HCT116 (cell line): Measurements from ENCODE around the gene GRHL1. TPM values are rescaled to one million over a fixed set of nuclear protein-coding genes. Genes with fewer than 3 reads are reported as not detected.

Source experiments
- ATAC-seq: fragments of 200-7000 bp; cut with Tn5 transposase; 2 replicates; pipeline ENCODE4 v1.9.1; 2020; ENCODE audit warnings: mild to moderate bottlenecking, moderate library complexity
- BruUV-seq: library from RNA; stranded (reverse); fragments of 400-500 nt; replicated peaks from 2 replicates; lab custom pipeline; 2021; lab: Mats Ljungman, UMichigan
- CTCF ChIA-PET: fragments of 300-600 bp; sonication (Branson Sonifier 250); formaldehyde crosslinking; loops from one replicate; lab custom pipeline; 2021; ENCODE audit warnings: antibody characterized with exemption; lab: Charles Lee
- POLR2A ChIA-PET: fragments of 300-600, 350-600 bp; sonication (Branson Sonifier 250); formaldehyde crosslinking; loops from one replicate; lab custom pipeline; 2021; ENCODE audit warnings: antibody characterized with exemption; lab: Charles Lee
- RAD21 ChIA-PET, 2 experiments: fragments of 300-600 bp; sonication (Branson Sonifier 250); formaldehyde crosslinking; loops; one replicate each; lab custom pipeline; 2023; ENCODE audit warnings: low total read pairs in 2 of 2; ENCODE audit not compliant: uncharacterized antibody in 2 of 2, unreplicated experiment in 2 of 2, low non-redundant PET in 1 of 2; lab: Charles Lee
- DNase-seq: peaks from one replicate; pipeline ENCODE4 v3.0.0-alpha.2; 2010; ENCODE audit warnings: low read depth, low spot score
- H2AFZ ChIP-seq: fragments of 200-600 bp; shearing (Covaris generic), sonication (generic); 2 replicates; pipeline ENCODE4 v1.6.1; 2017; ENCODE audit warnings: low read depth, mixed run types, mixed read lengths, antibody characterized with exemption, low read length; ENCODE audit not compliant: poor library complexity, severe bottlenecking
- H3K27ac ChIP-seq: 2 replicates; pipeline ENCODE4 v1.5.1; 2012; ENCODE audit warnings: low read depth, low read length
- H3K27me3 ChIP-seq: fragments of 200-600 bp; sonication (generic); 2 replicates; pipeline ENCODE4 v1.6.1; 2016; ENCODE audit warnings: mixed run types, low read length, mixed read lengths; ENCODE audit not compliant: insufficient read depth
- H3K36me3 ChIP-seq, 2 experiments: fragments of 200-500 bp in 1 of 2; fragments of 200-600 bp in 1 of 2; sonication (Bioruptor generic) in 1 of 2; sonication (generic) in 1 of 2; 2 replicates each; pipeline versions ENCODE4 v1.5.1 to v1.6.1; 2014 to 2016; ENCODE audit warnings: low read length in 2 of 2, inconsistent platforms in 1 of 2, mixed read lengths in 1 of 2, mixed run types in 1 of 2; ENCODE audit not compliant: insufficient read depth in 2 of 2, control insufficient read depth in 1 of 2
- H3K4me1 ChIP-seq, 2 experiments: fragments of 200-600 bp in 1 of 2; sonication (generic) in 1 of 2; 2 replicates each; pipeline versions ENCODE4 v1.5.1 to v1.6.1; 2012 to 2017; ENCODE audit warnings: low read length in 2 of 2, inconsistent platforms in 1 of 2, mild to moderate bottlenecking in 1 of 2, mixed read lengths in 1 of 2, mixed run types in 1 of 2, moderate library complexity in 1 of 2; ENCODE audit not compliant: insufficient read depth in 2 of 2, control insufficient read depth in 1 of 2
- H3K4me2 ChIP-seq: fragments of 200-600 bp; sonication (generic); 2 replicates; pipeline ENCODE4 v1.6.1; 2017; ENCODE audit warnings: mixed run types, low read length, mixed read lengths
- H3K4me3 ChIP-seq, 2 experiments: fragments of 200-600 bp in 1 of 2; sonication (generic) in 1 of 2; replicated peaks in 1 of 2; 2 replicates each; pipeline ENCODE4 v1.5.1; 2011 to 2016; ENCODE audit warnings: low read length in 2 of 2, control low read depth in 1 of 2, low read depth in 1 of 2, mild to moderate bottlenecking in 1 of 2, mixed read lengths in 1 of 2, mixed run types in 1 of 2
- H3K79me2 ChIP-seq: fragments of 200-600 bp; sonication (generic); 2 replicates; pipeline ENCODE4 v1.6.1; 2017; ENCODE audit warnings: mild to moderate bottlenecking, mixed run types, low read length, moderate library complexity, mixed read lengths; ENCODE audit not compliant: insufficient read depth
- H3K9ac ChIP-seq: fragments of 200-600 bp; sonication (generic); 2 replicates; pipeline ENCODE4 v1.6.1; 2016; ENCODE audit warnings: low read length, mixed read lengths
- H3K9me2 ChIP-seq: fragments of 200-600 bp; sonication (generic), shearing (Covaris generic); 2 replicates; pipeline ENCODE4 v1.6.1; 2017; ENCODE audit warnings: mixed run types, mild to moderate bottlenecking, moderate library complexity; ENCODE audit not compliant: insufficient read depth
- H3K9me3 ChIP-seq, 2 experiments: fragments of 200-500 bp in 1 of 2; fragments of 200-600 bp in 1 of 2; sonication (Bioruptor generic) in 1 of 2; sonication (generic) in 1 of 2; 2 replicates each; pipeline ENCODE4 v1.6.1; 2014 to 2017; ENCODE audit warnings: low read length in 2 of 2, mixed read lengths in 2 of 2, inconsistent platforms in 1 of 2, low read depth in 1 of 2, mild to moderate bottlenecking in 1 of 2, mixed run types in 1 of 2, moderate library complexity in 1 of 2; ENCODE audit not compliant: control insufficient read depth in 1 of 2, insufficient read depth in 1 of 2
- H4K20me1 ChIP-seq: fragments of 200-600 bp; sonication (generic), shearing (Covaris generic); 2 replicates; pipeline ENCODE4 v1.6.1; 2017; ENCODE audit warnings: mixed run types, mild to moderate bottlenecking, moderate library complexity; ENCODE audit not compliant: insufficient read depth
- CBX3 ChIP-seq: IDR thresholded peaks from 2 replicates; pipeline ENCODE4 v1.6.1; 2012; ENCODE audit warnings: low read depth
- CEBPB ChIP-seq: IDR thresholded peaks from 2 replicates; pipeline ENCODE4 v1.6.1; 2012; ENCODE audit warnings: low read depth
- EGR1 ChIP-seq: IDR thresholded peaks from 2 replicates; pipeline ENCODE4 v1.6.1; 2012; ENCODE audit warnings: low read depth
- EZH2 ChIP-seq: fragments of 200-600 bp; sonication (generic); IDR thresholded peaks from 2 replicates; pipeline ENCODE4 v1.6.1; 2017; ENCODE audit warnings: antibody characterized with exemption, mixed run types
- EZH2phosphoT487 ChIP-seq: fragments of 200-600 bp; IDR thresholded peaks from 2 replicates; pipeline ENCODE4 v1.6.1; 2018; ENCODE audit warnings: antibody characterized with exemption, borderline replicate concordance
- FOSL1 ChIP-seq: IDR thresholded peaks from 2 replicates; pipeline ENCODE4 v1.6.1; 2012; ENCODE audit warnings: low read depth
- JUND ChIP-seq: IDR thresholded peaks from 2 replicates; pipeline ENCODE4 v1.6.1; 2012
- POLR2AphosphoS5 ChIP-seq: IDR thresholded peaks from 2 replicates; pipeline ENCODE4 v1.6.1; 2011; ENCODE audit warnings: mild to moderate bottlenecking, low read depth, low read length, moderate library complexity
- RAD21 ChIP-seq: IDR thresholded peaks from 2 replicates; pipeline ENCODE4 v1.6.1; 2012; ENCODE audit warnings: low read depth, mild to moderate bottlenecking
- SIN3A ChIP-seq: IDR thresholded peaks from 2 replicates; pipeline ENCODE4 v1.6.1; 2012; ENCODE audit warnings: low read depth
- SP1 ChIP-seq: IDR thresholded peaks from 2 replicates; pipeline ENCODE4 v1.6.1; 2012; ENCODE audit warnings: low read depth
- TCF7L2 ChIP-seq: IDR thresholded peaks from 2 replicates; pipeline ENCODE4 v1.7.0; 2011; ENCODE audit warnings: borderline replicate concordance, inconsistent platforms; ENCODE audit not compliant: insufficient read depth, insufficient read length; ENCODE audit errors: extremely low read depth
- ZFX ChIP-seq: fragments of 450-650 bp; IDR thresholded peaks from 2 replicates; pipeline ENCODE4 v1.6.1; 2017
- ZNF274 ChIP-seq: fragments of 200-500 bp; sonication (Bioruptor generic); IDR thresholded peaks from 2 replicates; pipeline ENCODE4 v1.6.1; 2014; ENCODE audit warnings: mild to moderate bottlenecking, low read depth, low read length, inconsistent platforms
- intact Hi-C: fragments of 100-400 bp; cut with micrococcal nuclease; formaldehyde crosslinking; loops from 2 replicates; pipeline ENCODE4 v1.10.0; 2022
- total RNA-seq: library from RNA; stranded (reverse); gene quantifications from one replicate; pipeline ENCODE4 v1.2.1, GENCODE V29; 2021; ENCODE audit not compliant: unreplicated experiment
- TF ChIP-seq, protein P1 (sequence below): IDR thresholded peaks from 2 replicates; pipeline ENCODE4 v1.6.1; 2011; ENCODE audit warnings: mild to moderate bottlenecking, low read length, moderate library complexity; ENCODE audit not compliant: insufficient replicate concordance; ENCODE audit errors: extremely low read depth
- TF ChIP-seq, protein P2 (sequence below): IDR thresholded peaks from 2 replicates; pipeline ENCODE4 v1.6.1; 2012; ENCODE audit warnings: low read depth
- TF ChIP-seq, protein P3 (sequence below): IDR thresholded peaks from 2 replicates; pipeline ENCODE4 v1.6.1; 2012

Gene GRHL1
- total RNA-seq, 1 experiment from 2014 or later: 8.5 TPM

DNA sequence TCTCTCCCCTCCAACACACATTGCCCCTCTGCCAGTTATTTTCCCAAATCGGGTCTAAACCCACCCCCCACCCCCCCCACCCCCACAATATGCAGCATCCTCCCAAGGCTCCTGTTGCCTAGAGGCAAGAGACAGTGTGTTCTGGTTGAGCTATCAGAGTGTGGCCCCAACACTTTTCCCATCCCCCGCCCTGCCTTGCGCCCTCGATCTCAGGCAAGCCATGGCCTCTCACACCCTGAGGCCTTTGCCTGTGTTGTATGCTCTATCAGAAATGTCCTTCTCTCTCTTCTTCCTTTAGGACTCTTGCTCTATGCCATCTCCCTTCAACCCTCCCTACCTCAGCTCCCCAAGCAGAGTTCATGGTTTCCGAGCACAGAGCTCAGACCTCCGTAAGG lies 9.5 kb upstream of the GRHL1 start:
- POLR2A ChIA-PET: no interaction called here
- H3K27ac ChIP-seq: no peak overlapping the region
- H3K9ac ChIP-seq: no peak overlapping the region
- no peaks in the 10 kb centered on the region for H3K9me2 ChIP-seq
- RAD21 ChIA-PET: no interaction called here
- no peak for DNase-seq
- no peak overlapping the region for H3K4me2 ChIP-seq
- ATAC-seq: no peak
- TF ChIP-seq EZH2phosphoT487 (no peak), ZFX (no peak), EGR1 (no peak), CBX3 (no peak), EZH2 (no peak), SIN3A (no peak), FOSL1 (no peak), ZNF274 (no peak), RAD21 (no peak), JUND (no peak), SP1 (no peak), POLR2AphosphoS5 (no peak), TCF7L2 (no peak), CEBPB (no peak)
- TF ChIP-seq, protein P1, sequence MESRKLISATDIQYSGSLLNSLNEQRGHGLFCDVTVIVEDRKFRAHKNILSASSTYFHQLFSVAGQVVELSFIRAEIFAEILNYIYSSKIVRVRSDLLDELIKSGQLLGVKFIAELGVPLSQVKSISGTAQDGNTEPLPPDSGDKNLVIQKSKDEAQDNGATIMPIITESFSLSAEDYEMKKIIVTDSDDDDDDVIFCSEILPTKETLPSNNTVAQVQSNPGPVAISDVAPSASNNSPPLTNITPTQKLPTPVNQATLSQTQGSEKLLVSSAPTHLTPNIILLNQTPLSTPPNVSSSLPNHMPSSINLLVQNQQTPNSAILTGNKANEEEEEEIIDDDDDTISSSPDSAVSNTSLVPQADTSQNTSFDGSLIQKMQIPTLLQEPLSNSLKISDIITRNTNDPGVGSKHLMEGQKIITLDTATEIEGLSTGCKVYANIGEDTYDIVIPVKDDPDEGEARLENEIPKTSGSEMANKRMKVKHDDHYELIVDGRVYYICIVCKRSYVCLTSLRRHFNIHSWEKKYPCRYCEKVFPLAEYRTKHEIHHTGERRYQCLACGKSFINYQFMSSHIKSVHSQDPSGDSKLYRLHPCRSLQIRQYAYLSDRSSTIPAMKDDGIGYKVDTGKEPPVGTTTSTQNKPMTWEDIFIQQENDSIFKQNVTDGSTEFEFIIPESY: no peak
- TF ChIP-seq, protein P2, sequence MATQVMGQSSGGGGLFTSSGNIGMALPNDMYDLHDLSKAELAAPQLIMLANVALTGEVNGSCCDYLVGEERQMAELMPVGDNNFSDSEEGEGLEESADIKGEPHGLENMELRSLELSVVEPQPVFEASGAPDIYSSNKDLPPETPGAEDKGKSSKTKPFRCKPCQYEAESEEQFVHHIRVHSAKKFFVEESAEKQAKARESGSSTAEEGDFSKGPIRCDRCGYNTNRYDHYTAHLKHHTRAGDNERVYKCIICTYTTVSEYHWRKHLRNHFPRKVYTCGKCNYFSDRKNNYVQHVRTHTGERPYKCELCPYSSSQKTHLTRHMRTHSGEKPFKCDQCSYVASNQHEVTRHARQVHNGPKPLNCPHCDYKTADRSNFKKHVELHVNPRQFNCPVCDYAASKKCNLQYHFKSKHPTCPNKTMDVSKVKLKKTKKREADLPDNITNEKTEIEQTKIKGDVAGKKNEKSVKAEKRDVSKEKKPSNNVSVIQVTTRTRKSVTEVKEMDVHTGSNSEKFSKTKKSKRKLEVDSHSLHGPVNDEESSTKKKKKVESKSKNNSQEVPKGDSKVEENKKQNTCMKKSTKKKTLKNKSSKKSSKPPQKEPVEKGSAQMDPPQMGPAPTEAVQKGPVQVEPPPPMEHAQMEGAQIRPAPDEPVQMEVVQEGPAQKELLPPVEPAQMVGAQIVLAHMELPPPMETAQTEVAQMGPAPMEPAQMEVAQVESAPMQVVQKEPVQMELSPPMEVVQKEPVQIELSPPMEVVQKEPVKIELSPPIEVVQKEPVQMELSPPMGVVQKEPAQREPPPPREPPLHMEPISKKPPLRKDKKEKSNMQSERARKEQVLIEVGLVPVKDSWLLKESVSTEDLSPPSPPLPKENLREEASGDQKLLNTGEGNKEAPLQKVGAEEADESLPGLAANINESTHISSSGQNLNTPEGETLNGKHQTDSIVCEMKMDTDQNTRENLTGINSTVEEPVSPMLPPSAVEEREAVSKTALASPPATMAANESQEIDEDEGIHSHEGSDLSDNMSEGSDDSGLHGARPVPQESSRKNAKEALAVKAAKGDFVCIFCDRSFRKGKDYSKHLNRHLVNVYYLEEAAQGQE: no peak
- TF ChIP-seq, protein P3, sequence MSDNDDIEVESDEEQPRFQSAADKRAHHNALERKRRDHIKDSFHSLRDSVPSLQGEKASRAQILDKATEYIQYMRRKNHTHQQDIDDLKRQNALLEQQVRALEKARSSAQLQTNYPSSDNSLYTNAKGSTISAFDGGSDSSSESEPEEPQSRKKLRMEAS: no peak
- BruUV-seq: no TSS peak
- CTCF ChIA-PET: no interaction called here
- no peaks in the 10 kb centered on the region for H3K27me3 ChIP-seq
- H3K4me3 ChIP-seq: no peak overlapping the region
- no peaks in the 10 kb centered on the region for H3K79me2 ChIP-seq
- no peaks in the 10 kb centered on the region for H4K20me1 ChIP-seq
- no peak overlapping the region for H2AFZ ChIP-seq
- H3K4me1 ChIP-seq: peaks cover 0 to 6% of the 10 kb centered on the region in 2 experiments; a peak in 2 of 4 replicates
- no peaks in the 10 kb centered on the region for H3K9me3 ChIP-seq
- intact Hi-C loops: no loop called here
- no peaks in the 10 kb centered on the region for H3K36me3 ChIP-seq
